ENCODE results near the gene GAPDH.
"Not testable (repeated sequence)": the region's sequence is repeated elsewhere in the genome, so short reads cannot be mapped to it uniquely, and the experiment has no call there.

GAPDH gene

GRCh38 chr12:6556496-6556817 is 22.1 kb downstream of the GAPDH start:
- not testable (repeated sequence) for DNase-seq (ENCODE audit: low read depth); H3K4me3 ChIP-seq (ENCODE audit: low read depth, low read length)

GRCh38 chr12:6556857-6557256 is 22.5 kb downstream of the GAPDH start:
- H3K4me3 ChIP-seq (ENCODE audit: low read depth, low read length), result no peak overlapping the region

GRCh38 chr12:6558014-6558760 is 23.9 kb downstream of the GAPDH start:
- DNase-seq (ENCODE audit: low read depth); H3K4me3 ChIP-seq (ENCODE audit: low read depth, low read length): not testable (repeated sequence)

More at GRCh38 chr12:6556857-6557256, 22.5 kb downstream of the GAPDH start:
- no peak for DNase-seq (ENCODE audit: low read depth)

- no peak for DNase-seq (ENCODE audit: low read depth)
- no peak overlapping the region for H3K4me3 ChIP-seq (ENCODE audit: low read depth, low read length)
These were observed 25.2 kb downstream of the GAPDH start for GRCh38 chr12:6559500-6559899.

GRCh38 chr12:6560501-6561205 is 26.3 kb downstream of the GAPDH start:
- no peak overlapping the region for H3K4me3 ChIP-seq (ENCODE audit: low read depth, low read length)
- no peak for DNase-seq (ENCODE audit: low read depth)

GRCh38 chr12:6562881-6563280 is 28.6 kb downstream of the GAPDH start:
- DNase-seq (ENCODE audit: low read depth), result no peak
- no peak overlapping the region for H3K4me3 ChIP-seq (ENCODE audit: low read depth, low read length)

- no peak overlapping the region for H3K4me3 ChIP-seq (ENCODE audit: low read depth, low read length)
- no peak for DNase-seq (ENCODE audit: low read depth)
These were observed 29.2 kb downstream of the GAPDH start for GRCh38 chr12:6563448-6564050.

- peak overlapping the region; percentile 90 for H3K4me3 ChIP-seq (ENCODE audit: low read depth, low read length)
- no peak for DNase-seq (ENCODE audit: low read depth)
These were observed 32.9 kb downstream of the GAPDH start for GRCh38 chr12:6567112-6567670.

- DNase-seq (ENCODE audit: low read depth), result no peak
- H3K4me3 ChIP-seq (ENCODE audit: low read depth, low read length), result no peak overlapping the region
These were observed 35.0 kb downstream of the GAPDH start for GRCh38 chr12:6569312-6569711.

- no peak overlapping the region for H3K4me3 ChIP-seq (ENCODE audit: low read depth, low read length)
- DNase-seq (ENCODE audit: low read depth), result no peak
These were observed 35.5 kb downstream of the GAPDH start for GRCh38 chr12:6569786-6570185.

- no peak overlapping the region for H3K4me3 ChIP-seq (ENCODE audit: low read depth, low read length)
- DNase-seq (ENCODE audit: low read depth), result no peak
These were observed 36.1 kb downstream of the GAPDH start for GRCh38 chr12:6570264-6570887.

GRCh38 chr12:6573001-6573400 is 38.7 kb downstream of the GAPDH start:
- no peak for DNase-seq (ENCODE audit: low read depth)
- no peak overlapping the region for H3K4me3 ChIP-seq (ENCODE audit: low read depth, low read length)

- no peak overlapping the region for H3K4me3 ChIP-seq (ENCODE audit: low read depth, low read length)
- DNase-seq (ENCODE audit: low read depth), result no peak
These were observed 40.4 kb downstream of the GAPDH start for GRCh38 chr12:6574576-6575295.

GRCh38 chr12:6575648-6576047 is 41.3 kb downstream of the GAPDH start:
- DNase-seq (ENCODE audit: low read depth), result no peak
- H3K4me3 ChIP-seq (ENCODE audit: low read depth, low read length), result no peak overlapping the region

GRCh38 chr12:6582196-6582595 is 47.9 kb downstream of the GAPDH start:
- no peak for DNase-seq (ENCODE audit: low read depth)

GRCh38 chr12:6582959-6583358 is 48.6 kb downstream of the GAPDH start:
- no peak for DNase-seq (ENCODE audit: low read depth)
- H3K4me3 ChIP-seq (ENCODE audit: low read depth, low read length), result no peak overlapping the region

More at GRCh38 chr12:6582196-6582595, 47.9 kb downstream of the GAPDH start:
- no peak overlapping the region for H3K4me3 ChIP-seq (ENCODE audit: low read depth, low read length)

GRCh38 chr12:6584293-6584692 is 50.0 kb downstream of the GAPDH start:
- no peak for DNase-seq (ENCODE audit: low read depth)
- H3K4me3 ChIP-seq (ENCODE audit: low read depth, low read length), result no peak overlapping the region

GRCh38 chr12:6586569-6586968 is 52.3 kb downstream of the GAPDH start:
- not testable (repeated sequence) for DNase-seq (ENCODE audit: low read depth); H3K4me3 ChIP-seq (ENCODE audit: low read depth, low read length)

Measured in skeletal muscle cell (primary cell).